ENCODE results near the gene AUTS2. TPM values are rescaled to one million over a fixed set of nuclear protein-coding genes. Genes with fewer than 3 reads are reported as not detected.
A peak's percentile ranks its signal among the peaks of the same experiment; 100 is the strongest.

The AUTS2 gene
- total and polyA plus RNA-seq, 9 of the 15 experiments (the other 6 are each of a cell fraction or from before 2014, with no cell fraction given), result 0.58 TPM; not detected in 8

DNA sequence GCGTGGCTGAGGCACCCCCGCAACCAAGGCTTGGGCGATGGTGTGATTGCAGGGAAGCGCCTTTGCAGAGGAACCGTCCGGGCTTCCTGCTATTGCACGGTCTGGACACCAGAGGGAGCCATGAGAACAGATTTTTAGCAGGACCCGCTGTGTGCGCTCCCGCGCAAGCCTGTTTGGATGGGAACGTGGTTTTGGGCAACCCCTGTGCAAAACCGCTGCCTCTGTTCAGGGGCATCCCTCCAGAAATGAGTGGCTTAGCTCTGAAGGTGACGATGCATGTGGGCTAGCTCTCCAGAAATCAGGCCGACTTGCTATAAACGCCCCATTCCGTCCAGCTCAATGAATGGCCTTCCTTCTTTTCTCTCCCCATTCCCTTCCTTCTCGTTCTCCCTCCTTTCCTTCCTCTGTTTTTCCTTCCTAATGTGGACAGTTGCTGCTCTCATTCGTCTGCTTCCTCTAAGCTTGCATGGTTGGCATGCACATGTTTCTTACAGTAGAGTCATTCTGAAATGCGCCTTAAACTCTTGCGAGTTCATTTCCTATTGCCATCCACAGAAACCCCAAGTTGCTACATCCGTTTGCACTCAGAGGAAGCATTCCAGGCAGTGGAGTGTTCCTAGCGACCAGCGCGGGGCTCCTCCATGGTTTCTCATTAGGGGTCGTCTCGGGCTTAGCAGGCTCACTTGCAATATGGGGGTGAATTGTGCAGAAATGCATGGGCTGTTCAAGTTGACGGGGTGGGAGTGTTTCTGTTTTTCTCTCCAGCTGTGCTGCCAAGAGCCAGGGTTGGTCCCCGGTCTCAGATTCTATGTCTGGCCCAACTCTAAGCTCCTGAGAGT is 1231.2 kb downstream of the AUTS2 start (continued):
- TF ChIP-seq NCOA4 (IDR thresholded peaks at IDR 0.05; ENCODE audit: partially characterized antibody) (no peak), WHSC1 (IDR thresholded peaks at IDR 0.05; ENCODE audit: low read length) (no peak), JUNB (CRISPR knock-in tag; conservative IDR thresholded peaks at IDR 0.05) (no peak), NR4A1 (CRISPR knock-in tag; IDR thresholded peaks at IDR 0.05) (no peak), NR4A1 (tag; IDR thresholded peaks at IDR 0.05) (no peak), ZNF444 (CRISPR knock-in tag; IDR thresholded peaks at IDR 0.05) (no peak), FOS (IDR thresholded peaks at IDR 0.05; ENCODE audit: extremely low read depth, insufficient read length) (no peak), TAF15 (IDR thresholded peaks at IDR 0.05; ENCODE audit: low read depth, low read length) (no peak), FOXM1 (IDR thresholded peaks at IDR 0.05; ENCODE audit: low read depth) (no peak), FOXM1 (CRISPR knock-in tag; IDR thresholded peaks at IDR 0.05; ENCODE audit: low read depth) (no peak), TEAD4 (IDR thresholded peaks at IDR 0.05; ENCODE audit: low read length) (no peak), TEAD4 (CRISPR knock-in tag; IDR thresholded peaks at IDR 0.05; ENCODE audit: borderline replicate concordance) (no peak), RB1 (IDR thresholded peaks at IDR 0.05; ENCODE audit: low read depth) (peak; percentile 71; the same call in 1 of the 2 replicates), BRCA1 (IDR thresholded peaks at IDR 0.05) (no peak), BRCA1 (CRISPR knock-in tag; IDR thresholded peaks at IDR 0.05) (no peak), DDX20 (tag; IDR thresholded peaks at IDR 0.05; ENCODE audit: low read depth) (no peak), ZNF76 (CRISPR knock-in tag; IDR thresholded peaks at IDR 0.05; ENCODE audit: borderline replicate concordance) (no peak)
- TF ChIP-seq, protein P1, sequence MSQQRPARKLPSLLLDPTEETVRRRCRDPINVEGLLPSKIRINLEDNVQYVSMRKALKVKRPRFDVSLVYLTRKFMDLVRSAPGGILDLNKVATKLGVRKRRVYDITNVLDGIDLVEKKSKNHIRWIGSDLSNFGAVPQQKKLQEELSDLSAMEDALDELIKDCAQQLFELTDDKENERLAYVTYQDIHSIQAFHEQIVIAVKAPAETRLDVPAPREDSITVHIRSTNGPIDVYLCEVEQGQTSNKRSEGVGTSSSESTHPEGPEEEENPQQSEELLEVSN (IDR thresholded peaks at IDR 0.05; ENCODE audit: borderline replicate concordance in 1 of 2, extremely low read depth in 1 of 2, insufficient read depth in 1 of 2, insufficient read length in 1 of 2, low read depth in 1 of 2, low read length in 1 of 2, poor library complexity in 1 of 2, severe bottlenecking in 1 of 2), result peak in 1 of 2 experiments; percentile 29
- TF ChIP-seq, protein P2, sequence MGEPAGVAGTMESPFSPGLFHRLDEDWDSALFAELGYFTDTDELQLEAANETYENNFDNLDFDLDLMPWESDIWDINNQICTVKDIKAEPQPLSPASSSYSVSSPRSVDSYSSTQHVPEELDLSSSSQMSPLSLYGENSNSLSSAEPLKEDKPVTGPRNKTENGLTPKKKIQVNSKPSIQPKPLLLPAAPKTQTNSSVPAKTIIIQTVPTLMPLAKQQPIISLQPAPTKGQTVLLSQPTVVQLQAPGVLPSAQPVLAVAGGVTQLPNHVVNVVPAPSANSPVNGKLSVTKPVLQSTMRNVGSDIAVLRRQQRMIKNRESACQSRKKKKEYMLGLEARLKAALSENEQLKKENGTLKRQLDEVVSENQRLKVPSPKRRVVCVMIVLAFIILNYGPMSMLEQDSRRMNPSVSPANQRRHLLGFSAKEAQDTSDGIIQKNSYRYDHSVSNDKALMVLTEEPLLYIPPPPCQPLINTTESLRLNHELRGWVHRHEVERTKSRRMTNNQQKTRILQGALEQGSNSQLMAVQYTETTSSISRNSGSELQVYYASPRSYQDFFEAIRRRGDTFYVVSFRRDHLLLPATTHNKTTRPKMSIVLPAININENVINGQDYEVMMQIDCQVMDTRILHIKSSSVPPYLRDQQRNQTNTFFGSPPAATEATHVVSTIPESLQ (CRISPR knock-in tag; IDR thresholded peaks at IDR 0.05), result no peak
- TF ChIP-seq, protein P3, sequence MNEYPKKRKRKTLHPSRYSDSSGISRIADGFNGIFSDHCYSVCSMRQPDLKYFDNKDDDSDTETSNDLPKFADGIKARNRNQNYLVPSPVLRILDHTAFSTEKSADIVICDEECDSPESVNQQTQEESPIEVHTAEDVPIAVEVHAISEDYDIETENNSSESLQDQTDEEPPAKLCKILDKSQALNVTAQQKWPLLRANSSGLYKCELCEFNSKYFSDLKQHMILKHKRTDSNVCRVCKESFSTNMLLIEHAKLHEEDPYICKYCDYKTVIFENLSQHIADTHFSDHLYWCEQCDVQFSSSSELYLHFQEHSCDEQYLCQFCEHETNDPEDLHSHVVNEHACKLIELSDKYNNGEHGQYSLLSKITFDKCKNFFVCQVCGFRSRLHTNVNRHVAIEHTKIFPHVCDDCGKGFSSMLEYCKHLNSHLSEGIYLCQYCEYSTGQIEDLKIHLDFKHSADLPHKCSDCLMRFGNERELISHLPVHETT (CRISPR knock-in tag; conservative IDR thresholded peaks at IDR 0.05 in 1 of 2, IDR thresholded peaks at IDR 0.05 in 1 of 2), result no peak
- TF ChIP-seq, protein P4, sequence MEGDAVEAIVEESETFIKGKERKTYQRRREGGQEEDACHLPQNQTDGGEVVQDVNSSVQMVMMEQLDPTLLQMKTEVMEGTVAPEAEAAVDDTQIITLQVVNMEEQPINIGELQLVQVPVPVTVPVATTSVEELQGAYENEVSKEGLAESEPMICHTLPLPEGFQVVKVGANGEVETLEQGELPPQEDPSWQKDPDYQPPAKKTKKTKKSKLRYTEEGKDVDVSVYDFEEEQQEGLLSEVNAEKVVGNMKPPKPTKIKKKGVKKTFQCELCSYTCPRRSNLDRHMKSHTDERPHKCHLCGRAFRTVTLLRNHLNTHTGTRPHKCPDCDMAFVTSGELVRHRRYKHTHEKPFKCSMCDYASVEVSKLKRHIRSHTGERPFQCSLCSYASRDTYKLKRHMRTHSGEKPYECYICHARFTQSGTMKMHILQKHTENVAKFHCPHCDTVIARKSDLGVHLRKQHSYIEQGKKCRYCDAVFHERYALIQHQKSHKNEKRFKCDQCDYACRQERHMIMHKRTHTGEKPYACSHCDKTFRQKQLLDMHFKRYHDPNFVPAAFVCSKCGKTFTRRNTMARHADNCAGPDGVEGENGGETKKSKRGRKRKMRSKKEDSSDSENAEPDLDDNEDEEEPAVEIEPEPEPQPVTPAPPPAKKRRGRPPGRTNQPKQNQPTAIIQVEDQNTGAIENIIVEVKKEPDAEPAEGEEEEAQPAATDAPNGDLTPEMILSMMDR (IDR thresholded peaks at IDR 0.05 in 2 of 3, conservative IDR thresholded peaks at IDR 0.05 in 1 of 3; ENCODE audit: insufficient read depth in 2 of 3, low read depth in 1 of 3, low read length in 3 of 3), result peak; percentile 80 to 92 (median 88)
